ENCODE results near the gene SRR. TPM values are rescaled to one million over a fixed set of nuclear protein-coding genes. Genes with fewer than 3 reads are reported as not detected.

Gene SRR
- total and polyA plus RNA-seq, 10 of the 15 experiments (the other 5 are each of a cell fraction or from before 2014, with no cell fraction given), result 11.7 to 33.9 (median 20.2) TPM

- Histone ChIP-seq H4K20me1 (ENCODE audit: control insufficient read depth, insufficient read depth) (no peaks in the 10 kb centered on the region), H3K9ac (ENCODE audit: control insufficient read depth, insufficient read depth, low read length) (peak overlapping the region; percentile 82), H3K27me3 (replicated peaks in 1 of 2; ENCODE audit: control insufficient read depth in 2 of 2, insufficient read depth in 2 of 2, low read length in 1 of 2) (no peaks in the 10 kb centered on the region), H3K4me3 (peak overlapping the region; percentile 44; the same call in 1 of the 2 replicates), H3K4me1 (ENCODE audit: control insufficient read depth, insufficient read depth, low read length) (peaks cover 64% of the 10 kb centered on the region), H3K27ac (ENCODE audit: control insufficient read depth, insufficient read depth) (peak overlapping the region; percentile 99), H3K9me3 (replicated peaks; ENCODE audit: control insufficient read depth, insufficient read depth, low read length) (no peaks in the 10 kb centered on the region), H2AFZ (ENCODE audit: control insufficient read depth, low read depth, low read length) (no peak overlapping the region), H3K36me3 (ENCODE audit: control insufficient read depth in 2 of 2, insufficient read depth in 2 of 2, low read length in 1 of 2) (peaks cover 0 to 8% of the 10 kb centered on the region in 2 experiments; a peak in 1 of 4 replicates), H3K4me2 (ENCODE audit: control insufficient read depth, insufficient read depth) (peak overlapping the region; percentile 82), H3K79me2 (ENCODE audit: control insufficient read depth, insufficient read depth, low read length) (peaks cover 49% of the 10 kb centered on the region)
- DNase-seq (ENCODE audit: low read depth, low spot score), result peak; percentile 85
- in situ Hi-C loops (cut with MboI), result no loop called here
- BruUV-seq (replicated peaks), result TSS peak; percentile 96
- ChIA-PET POLR2A (interaction anchor here (0.6 to 8.8 kb wide), 18 partner anchors 10 to 204 kb away, joined by 3 to 69 read pairs (median 4); partner anchors contain the start of gene TSR1), CTCF (interaction anchor here (0.7 to 4.1 kb wide), 11 partner anchors 9 to 205 kb away, joined by 4 to 50 read pairs (median 6); partner anchors contain the start of gene HIC1), RAD21 (ENCODE audit: unreplicated experiment) (interaction anchor here (0.7 to 4.2 kb wide), 15 partner anchors 8 to 364 kb away, joined by 3 to 40 read pairs (median 6); partner anchors contain the start of genes HIC1 and SGSM2), SMC1A (ENCODE audit: uncharacterized antibody, unreplicated experiment) (interaction anchor here (0.9 to 4.1 kb wide), 17 partner anchors 7 to 205 kb away, joined by 3 to 43 read pairs (median 8); partner anchors contain the start of gene HIC1)
- peak; percentile 91 for ATAC-seq
- WGBS (ENCODE audit: insufficient coverage, insufficient replicate concordance, low lambda C conversion rate, missing lambda C conversion rate), result 2% methylated on average over 8 of the region's 8 CpGs
- intact Hi-C loops (cut with micrococcal nuclease; ENCODE audit: unreplicated experiment), result no loop called here
- peak; percentile 81 for FAIRE-seq
- TF ChIP-seq IRF4 (IDR thresholded peaks at IDR 0.05; ENCODE audit: low read depth, low read length) (peak; percentile 88), MTA3 (IDR thresholded peaks at IDR 0.05; ENCODE audit: borderline replicate concordance, low read length) (peak; percentile 76; the same call in 1 of the 2 replicates), NFXL1 (IDR thresholded peaks at IDR 0.05; ENCODE audit: borderline replicate concordance) (no peak), BCLAF1 (IDR thresholded peaks at IDR 0.05) (no peak), MXI1 (IDR thresholded peaks at IDR 0.05; ENCODE audit: low read depth, low read length) (no peak; the same call in 1 of the 2 replicates), HSF1 (IDR thresholded peaks at IDR 0.05; ENCODE audit: low read depth, low read length) (no peak), CHD2 (IDR thresholded peaks at IDR 0.05; ENCODE audit: borderline replicate concordance, low read depth, low read length) (0 out of 2 replicates have a peak, but pooled peaks have one; percentile 31), YBX1 (IDR thresholded peaks at IDR 0.05) (no peak), USF1 (IDR thresholded peaks at IDR 0.05; ENCODE audit: borderline replicate concordance, extremely low read length, insufficient read depth, low read depth, low read length) (no peak), HDGF (IDR thresholded peaks at IDR 0.05) (no peak), NR2C2 (IDR thresholded peaks at IDR 0.05; ENCODE audit: borderline replicate concordance, control insufficient read depth, insufficient read length, low read depth) (no peak), MEF2A (IDR thresholded peaks at IDR 0.05; ENCODE audit: insufficient read depth, low read depth, low read length) (peak; percentile 42; the same call in 1 of the 2 replicates), ZNF622 (IDR thresholded peaks at IDR 0.05) (no peak), TAF1 (IDR thresholded peaks at IDR 0.05; ENCODE audit: borderline replicate concordance, low read depth, low read length) (peak; percentile 69), CEBPB (IDR thresholded peaks at IDR 0.05; ENCODE audit: borderline replicate concordance in 1 of 2, low read depth in 2 of 2, low read length in 2 of 2) (no peak; a peak in 1 of 4 replicates), SMAD5 (IDR thresholded peaks at IDR 0.05; ENCODE audit: low read depth) (0 out of 2 replicates have a peak, but pooled peaks have one; percentile 58)
Observed at GRCh38 chr17:2259769-2260536, 43.8 kb upstream of the SRR start.
